ENCODE data around the gene NFKBIB.

NFKBIB gene

GRCh38 chr19:38904581-38905539 is 5.1 kb downstream of the NFKBIB start:
- DNase-seq: no peak
- Histone ChIP-seq H3K27me3 (replicated peaks; ENCODE audit: control insufficient read depth, insufficient read depth, low read length, poor library complexity, severe bottlenecking) (no peaks in the 10 kb centered on the region), H3K9me3 (ENCODE audit: control insufficient read depth, low read length) (no peaks in the 10 kb centered on the region), H3K4me1 (ENCODE audit: control insufficient read depth, insufficient read depth, low read length, poor library complexity, severe bottlenecking) (peaks cover 8% of the 10 kb centered on the region), H3K36me3 (ENCODE audit: control insufficient read depth, insufficient read depth, low read length) (peaks cover 32% of the 10 kb centered on the region), H3K27ac (ENCODE audit: insufficient read depth, low read length, poor library complexity, severe bottlenecking) (no peak overlapping the region), H3K4me3 (ENCODE audit: insufficient read depth, low read depth, low read length, poor library complexity, severe bottlenecking) (no peak overlapping the region)

- no peak for DNase-seq
- Histone ChIP-seq H3K36me3 (ENCODE audit: control insufficient read depth, insufficient read depth, low read length) (peaks cover 32% of the 10 kb centered on the region), H3K27ac (ENCODE audit: insufficient read depth, low read length, poor library complexity, severe bottlenecking) (no peak overlapping the region), H3K4me3 (ENCODE audit: insufficient read depth, low read depth, low read length, poor library complexity, severe bottlenecking) (no peak overlapping the region), H3K9me3 (ENCODE audit: control insufficient read depth, low read length) (no peaks in the 10 kb centered on the region), H3K4me1 (ENCODE audit: control insufficient read depth, insufficient read depth, low read length, poor library complexity, severe bottlenecking) (peaks cover 3% of the 10 kb centered on the region), H3K27me3 (replicated peaks; ENCODE audit: control insufficient read depth, insufficient read depth, low read length, poor library complexity, severe bottlenecking) (no peaks in the 10 kb centered on the region)
Measured at GRCh38 chr19:38905620-38906019, 5.9 kb downstream of the NFKBIB start.

- no peak for DNase-seq
- H3K9me3 ChIP-seq (ENCODE audit: control insufficient read depth, low read length): no peaks in the 10 kb centered on the region
- H3K4me1 ChIP-seq (ENCODE audit: control insufficient read depth, insufficient read depth, low read length, poor library complexity, severe bottlenecking): no peaks in the 10 kb centered on the region
- peaks cover 32% of the 10 kb centered on the region for H3K36me3 ChIP-seq (ENCODE audit: control insufficient read depth, insufficient read depth, low read length)
- no peaks in the 10 kb centered on the region for H3K27me3 ChIP-seq (replicated peaks; ENCODE audit: control insufficient read depth, insufficient read depth, low read length, poor library complexity, severe bottlenecking)
- no peak overlapping the region for H3K27ac ChIP-seq (ENCODE audit: insufficient read depth, low read length, poor library complexity, severe bottlenecking)
- no peak overlapping the region for H3K4me3 ChIP-seq (ENCODE audit: insufficient read depth, low read depth, low read length, poor library complexity, severe bottlenecking)
Measured at GRCh38 chr19:38907227-38907626, 7.5 kb downstream of the NFKBIB start.

- DNase-seq: no peak
- Histone ChIP-seq H3K4me3 (ENCODE audit: insufficient read depth, low read depth, low read length, poor library complexity, severe bottlenecking) (no peak overlapping the region), H3K27ac (ENCODE audit: insufficient read depth, low read length, poor library complexity, severe bottlenecking) (no peak overlapping the region), H3K4me1 (ENCODE audit: control insufficient read depth, insufficient read depth, low read length, poor library complexity, severe bottlenecking) (no peaks in the 10 kb centered on the region), H3K27me3 (replicated peaks; ENCODE audit: control insufficient read depth, insufficient read depth, low read length, poor library complexity, severe bottlenecking) (no peaks in the 10 kb centered on the region), H3K9me3 (ENCODE audit: control insufficient read depth, low read length) (no peaks in the 10 kb centered on the region), H3K36me3 (ENCODE audit: control insufficient read depth, insufficient read depth, low read length) (peaks cover 32% of the 10 kb centered on the region)
Measured at GRCh38 chr19:38907670-38908069, 7.9 kb downstream of the NFKBIB start.

- Histone ChIP-seq H3K36me3 (ENCODE audit: control insufficient read depth, insufficient read depth, low read length) (peaks cover 32% of the 10 kb centered on the region), H3K27me3 (replicated peaks; ENCODE audit: control insufficient read depth, insufficient read depth, low read length, poor library complexity, severe bottlenecking) (no peaks in the 10 kb centered on the region), H3K9me3 (ENCODE audit: control insufficient read depth, low read length) (no peaks in the 10 kb centered on the region), H3K27ac (ENCODE audit: insufficient read depth, low read length, poor library complexity, severe bottlenecking) (no peak overlapping the region), H3K4me1 (ENCODE audit: control insufficient read depth, insufficient read depth, low read length, poor library complexity, severe bottlenecking) (no peaks in the 10 kb centered on the region), H3K4me3 (ENCODE audit: insufficient read depth, low read depth, low read length, poor library complexity, severe bottlenecking) (no peak overlapping the region)
- DNase-seq: no peak
Measured at GRCh38 chr19:38908911-38909310, 9.1 kb downstream of the NFKBIB start.

- H3K4me3 ChIP-seq (ENCODE audit: insufficient read depth, low read depth, low read length, poor library complexity, severe bottlenecking): no peak overlapping the region
- DNase-seq: no peak
- no peaks in the 10 kb centered on the region for H3K9me3 ChIP-seq (ENCODE audit: control insufficient read depth, low read length)
- H3K27me3 ChIP-seq (replicated peaks; ENCODE audit: control insufficient read depth, insufficient read depth, low read length, poor library complexity, severe bottlenecking): no peaks in the 10 kb centered on the region
- H3K36me3 ChIP-seq (ENCODE audit: control insufficient read depth, insufficient read depth, low read length): peaks cover 20% of the 10 kb centered on the region
- no peak overlapping the region for H3K27ac ChIP-seq (ENCODE audit: insufficient read depth, low read length, poor library complexity, severe bottlenecking)
- no peaks in the 10 kb centered on the region for H3K4me1 ChIP-seq (ENCODE audit: control insufficient read depth, insufficient read depth, low read length, poor library complexity, severe bottlenecking)
Measured at GRCh38 chr19:38910488-38910887, 10.7 kb downstream of the NFKBIB start.

- Histone ChIP-seq H3K9me3 (ENCODE audit: control insufficient read depth, low read length) (no peaks in the 10 kb centered on the region), H3K36me3 (ENCODE audit: control insufficient read depth, insufficient read depth, low read length) (peaks cover 14% of the 10 kb centered on the region), H3K27ac (ENCODE audit: insufficient read depth, low read length, poor library complexity, severe bottlenecking) (no peak overlapping the region), H3K4me3 (ENCODE audit: insufficient read depth, low read depth, low read length, poor library complexity, severe bottlenecking) (no peak overlapping the region), H3K4me1 (ENCODE audit: control insufficient read depth, insufficient read depth, low read length, poor library complexity, severe bottlenecking) (no peaks in the 10 kb centered on the region), H3K27me3 (replicated peaks; ENCODE audit: control insufficient read depth, insufficient read depth, low read length, poor library complexity, severe bottlenecking) (no peaks in the 10 kb centered on the region)
- DNase-seq: no peak
Measured at GRCh38 chr19:38911388-38912001, 11.7 kb downstream of the NFKBIB start.

GRCh38 chr19:38912600-38913514 is 13.1 kb downstream of the NFKBIB start:
- Histone ChIP-seq H3K4me3 (ENCODE audit: insufficient read depth, low read depth, low read length, poor library complexity, severe bottlenecking) (no peak overlapping the region), H3K27me3 (replicated peaks; ENCODE audit: control insufficient read depth, insufficient read depth, low read length, poor library complexity, severe bottlenecking) (no peaks in the 10 kb centered on the region), H3K4me1 (ENCODE audit: control insufficient read depth, insufficient read depth, low read length, poor library complexity, severe bottlenecking) (no peaks in the 10 kb centered on the region), H3K36me3 (ENCODE audit: control insufficient read depth, insufficient read depth, low read length) (peaks cover 2% of the 10 kb centered on the region), H3K9me3 (ENCODE audit: control insufficient read depth, low read length) (no peaks in the 10 kb centered on the region), H3K27ac (ENCODE audit: insufficient read depth, low read length, poor library complexity, severe bottlenecking) (no peak overlapping the region)
- DNase-seq: no peak

GRCh38 chr19:38913958-38914357 is 14.2 kb downstream of the NFKBIB start:
- H3K27ac ChIP-seq (ENCODE audit: insufficient read depth, low read length, poor library complexity, severe bottlenecking): no peak overlapping the region
- no peaks in the 10 kb centered on the region for H3K27me3 ChIP-seq (replicated peaks; ENCODE audit: control insufficient read depth, insufficient read depth, low read length, poor library complexity, severe bottlenecking)
- no peaks in the 10 kb centered on the region for H3K9me3 ChIP-seq (ENCODE audit: control insufficient read depth, low read length)
- no peaks in the 10 kb centered on the region for H3K4me1 ChIP-seq (ENCODE audit: control insufficient read depth, insufficient read depth, low read length, poor library complexity, severe bottlenecking)
- H3K4me3 ChIP-seq (ENCODE audit: insufficient read depth, low read depth, low read length, poor library complexity, severe bottlenecking): no peak overlapping the region
- no peaks in the 10 kb centered on the region for H3K36me3 ChIP-seq (ENCODE audit: control insufficient read depth, insufficient read depth, low read length)
- no peak for DNase-seq
